ENCODE measurements around the gene GOPC. TPM values are rescaled to one million over a fixed set of nuclear protein-coding genes. Genes with fewer than 3 reads are reported as not detected.
"Not testable (repeated sequence)": the region's sequence is repeated elsewhere in the genome, so short reads cannot be mapped to it uniquely, and the experiment has no call there.

GOPC gene
- total RNA-seq: 83.8 TPM

GRCh38 chr6:117602151-117602898 is at the start of gene GOPC:
Gene GOPC (minus strand): TSS chr6:117602511. CDS start chr6:117602288, 223 bp downstream.
- peak; percentile 95 for DNase-seq

- not testable (repeated sequence) for DNase-seq
These were observed 49.7 kb upstream of the GOPC start for GRCh38 chr6:117651984-117652383.

GRCh38 chr6:117642976-117643375 is 40.7 kb upstream of the GOPC start:
- no peak for DNase-seq

GRCh38 chr6:117637770-117638169 is 35.5 kb upstream of the GOPC start:
- no peak for DNase-seq

- DNase-seq: no peak
These were observed 26.9 kb upstream of the GOPC start for GRCh38 chr6:117629119-117629660.

GRCh38 chr6:117627533-117627932 is 25.2 kb upstream of the GOPC start:
- DNase-seq: no peak

- no peak for DNase-seq
These were observed 22.7 kb upstream of the GOPC start for GRCh38 chr6:117624869-117625481.

GRCh38 chr6:117619178-117619577 is 16.9 kb upstream of the GOPC start:
- DNase-seq: no peak

GRCh38 chr6:117617210-117618035 is 15.1 kb upstream of the GOPC start:
- no peak for DNase-seq

GRCh38 chr6:117616391-117617209 is 14.3 kb upstream of the GOPC start:
- no peak for DNase-seq

GRCh38 chr6:117615750-117616390 is 13.6 kb upstream of the GOPC start:
- no peak for DNase-seq

- DNase-seq: no peak
These were observed 11.7 kb upstream of the GOPC start for GRCh38 chr6:117613920-117614560.

GRCh38 chr6:117607511-117607910 is 5.2 kb upstream of the GOPC start:
- DNase-seq: no peak

- peak; percentile 16 for DNase-seq
These were observed 3.0 kb upstream of the GOPC start for GRCh38 chr6:117605169-117605826.

- no peak for DNase-seq
These were observed 1.5 kb upstream of the GOPC start for GRCh38 chr6:117603821-117604220.

- no peak for DNase-seq
These were observed 733 bp upstream of the GOPC start for GRCh38 chr6:117602899-117603588.

GRCh38 chr6:117601811-117602150 is 530 bp downstream of the GOPC start:
- DNase-seq: no peak

- DNase-seq: no peak
These were observed 2.1 kb downstream of the GOPC start for GRCh38 chr6:117600008-117600743.

- DNase-seq: no peak
These were observed 4.6 kb downstream of the GOPC start for GRCh38 chr6:117597755-117598154.
